A673 (cell line): Measurements from ENCODE around the gene PTPRR.

ENCODE experiments used
- EZH2 ChIP-seq: fragments of 200-600 bp; sonication (generic); IDR thresholded peaks from 2 replicates; pipeline ENCODE4 v1.6.1; 2017; ENCODE audit warnings: borderline replicate concordance, low read depth, mild to moderate bottlenecking, mixed read lengths, antibody characterized with exemption, low read length; ENCODE audit not compliant: poor library complexity, severe bottlenecking
- TF ChIP-seq, protein P1 (sequence below): fragments of 300-800, 200-600 bp; sonication (generic); conservative IDR thresholded peaks from 2 replicates; pipeline ENCODE4 v1.5.1; 2017; ENCODE audit warnings: low read depth, mild to moderate bottlenecking, antibody characterized with exemption, low read length, moderate library complexity, mixed read lengths

DNA sequence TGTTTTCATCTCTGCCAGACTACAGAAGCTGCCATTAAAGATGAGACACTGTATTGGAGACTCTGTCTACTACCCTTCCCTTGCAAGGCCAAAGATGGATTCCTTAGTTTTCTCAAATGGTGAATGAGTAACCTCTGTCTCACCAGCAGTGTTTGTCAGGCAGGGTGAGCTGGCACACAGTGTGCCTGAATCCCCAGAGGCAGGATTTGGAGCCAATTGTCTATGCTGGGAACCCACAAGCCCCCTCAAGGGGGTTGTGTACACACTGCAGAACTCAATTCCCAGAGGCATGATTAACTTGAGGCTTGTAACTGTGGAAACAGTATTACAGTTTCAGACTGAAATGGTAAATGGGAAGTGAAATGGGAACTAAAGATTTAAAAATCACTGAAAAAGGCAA lies 146.5 kb downstream of the PTPRR start:
- TF ChIP-seq, protein P1, sequence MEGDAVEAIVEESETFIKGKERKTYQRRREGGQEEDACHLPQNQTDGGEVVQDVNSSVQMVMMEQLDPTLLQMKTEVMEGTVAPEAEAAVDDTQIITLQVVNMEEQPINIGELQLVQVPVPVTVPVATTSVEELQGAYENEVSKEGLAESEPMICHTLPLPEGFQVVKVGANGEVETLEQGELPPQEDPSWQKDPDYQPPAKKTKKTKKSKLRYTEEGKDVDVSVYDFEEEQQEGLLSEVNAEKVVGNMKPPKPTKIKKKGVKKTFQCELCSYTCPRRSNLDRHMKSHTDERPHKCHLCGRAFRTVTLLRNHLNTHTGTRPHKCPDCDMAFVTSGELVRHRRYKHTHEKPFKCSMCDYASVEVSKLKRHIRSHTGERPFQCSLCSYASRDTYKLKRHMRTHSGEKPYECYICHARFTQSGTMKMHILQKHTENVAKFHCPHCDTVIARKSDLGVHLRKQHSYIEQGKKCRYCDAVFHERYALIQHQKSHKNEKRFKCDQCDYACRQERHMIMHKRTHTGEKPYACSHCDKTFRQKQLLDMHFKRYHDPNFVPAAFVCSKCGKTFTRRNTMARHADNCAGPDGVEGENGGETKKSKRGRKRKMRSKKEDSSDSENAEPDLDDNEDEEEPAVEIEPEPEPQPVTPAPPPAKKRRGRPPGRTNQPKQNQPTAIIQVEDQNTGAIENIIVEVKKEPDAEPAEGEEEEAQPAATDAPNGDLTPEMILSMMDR = no peak
- no peak for TF ChIP-seq EZH2
